Measurements from ENCODE around the gene STX7.

DNA sequence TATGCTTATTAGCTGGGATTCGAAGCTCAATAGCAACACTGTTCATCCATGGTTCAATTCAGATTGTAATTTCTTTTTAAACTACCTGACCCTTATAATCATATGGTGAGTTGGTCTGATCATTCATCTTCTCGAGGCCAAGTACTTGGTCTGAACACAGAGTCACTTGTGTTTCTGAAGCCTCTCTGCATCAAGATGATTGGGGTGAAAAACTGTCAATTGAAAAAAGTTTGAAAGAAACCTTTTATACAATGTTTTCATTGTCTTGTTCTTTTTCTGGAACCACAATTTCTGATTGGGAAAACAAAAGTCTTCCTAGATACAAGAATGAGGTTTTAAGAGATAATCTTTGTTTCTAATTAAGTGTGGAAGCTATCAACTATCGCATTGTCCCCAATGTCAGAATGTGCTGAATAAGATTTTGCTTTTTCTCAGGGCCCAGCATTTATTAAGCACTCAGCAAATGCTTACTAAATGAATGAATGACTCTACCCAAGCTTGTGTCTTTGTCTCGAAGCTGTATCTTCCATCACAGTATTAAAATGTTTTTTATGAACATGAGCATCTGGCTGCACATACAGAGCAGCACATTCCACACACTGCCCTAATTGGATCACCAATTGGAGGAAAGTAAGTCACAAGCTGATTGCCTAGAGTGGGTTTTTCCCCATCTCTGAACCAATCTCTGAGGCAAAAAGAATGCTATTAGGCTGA, 66.6 kb downstream of the STX7 start:
- TF ChIP-seq POLR2A (IDR thresholded peaks at IDR 0.05; ENCODE audit: low read depth, low read length): no peak
- TF ChIP-seq MYC (IDR thresholded peaks at IDR 0.05; ENCODE audit: low read depth, low read length): no peak
- TF ChIP-seq, protein P1, sequence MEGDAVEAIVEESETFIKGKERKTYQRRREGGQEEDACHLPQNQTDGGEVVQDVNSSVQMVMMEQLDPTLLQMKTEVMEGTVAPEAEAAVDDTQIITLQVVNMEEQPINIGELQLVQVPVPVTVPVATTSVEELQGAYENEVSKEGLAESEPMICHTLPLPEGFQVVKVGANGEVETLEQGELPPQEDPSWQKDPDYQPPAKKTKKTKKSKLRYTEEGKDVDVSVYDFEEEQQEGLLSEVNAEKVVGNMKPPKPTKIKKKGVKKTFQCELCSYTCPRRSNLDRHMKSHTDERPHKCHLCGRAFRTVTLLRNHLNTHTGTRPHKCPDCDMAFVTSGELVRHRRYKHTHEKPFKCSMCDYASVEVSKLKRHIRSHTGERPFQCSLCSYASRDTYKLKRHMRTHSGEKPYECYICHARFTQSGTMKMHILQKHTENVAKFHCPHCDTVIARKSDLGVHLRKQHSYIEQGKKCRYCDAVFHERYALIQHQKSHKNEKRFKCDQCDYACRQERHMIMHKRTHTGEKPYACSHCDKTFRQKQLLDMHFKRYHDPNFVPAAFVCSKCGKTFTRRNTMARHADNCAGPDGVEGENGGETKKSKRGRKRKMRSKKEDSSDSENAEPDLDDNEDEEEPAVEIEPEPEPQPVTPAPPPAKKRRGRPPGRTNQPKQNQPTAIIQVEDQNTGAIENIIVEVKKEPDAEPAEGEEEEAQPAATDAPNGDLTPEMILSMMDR (IDR thresholded peaks at IDR 0.05; ENCODE audit: extremely low read depth in 1 of 2, insufficient read depth in 1 of 2, low read depth in 1 of 2, low read length in 2 of 2): no peak
- no peak for TF ChIP-seq GATA2 (IDR thresholded peaks at IDR 0.05; ENCODE audit: insufficient read depth, insufficient read length, low read depth, low read length)
- TF ChIP-seq JUN (IDR thresholded peaks at IDR 0.05; ENCODE audit: borderline replicate concordance, insufficient read depth, insufficient read length, low read depth): no peak
- TF ChIP-seq FOS (IDR thresholded peaks at IDR 0.05; ENCODE audit: borderline replicate concordance, insufficient read depth, low read length): no peak
- TF ChIP-seq POLR2AphosphoS5 (IDR thresholded peaks at IDR 0.05; ENCODE audit: insufficient read depth, low read depth, low read length): no peak
- TF ChIP-seq EZH2 (IDR thresholded peaks at IDR 0.05; ENCODE audit: borderline replicate concordance, low read depth, low read length, severe bottlenecking): no peak
- TF ChIP-seq MAX (IDR thresholded peaks at IDR 0.05; ENCODE audit: insufficient read depth, insufficient read length): no peak

Measured in endothelial cell of umbilical vein (primary cell).